ENCODE results near the gene TTC9. TPM values are rescaled to one million over a fixed set of nuclear protein-coding genes. Genes with fewer than 3 reads are reported as not detected.
A peak's percentile ranks its signal among the peaks of the same experiment; 100 is the strongest.

The TTC9 gene
- total RNA-seq, 1 experiment from 2014 or later = 9.3 TPM

DNA sequence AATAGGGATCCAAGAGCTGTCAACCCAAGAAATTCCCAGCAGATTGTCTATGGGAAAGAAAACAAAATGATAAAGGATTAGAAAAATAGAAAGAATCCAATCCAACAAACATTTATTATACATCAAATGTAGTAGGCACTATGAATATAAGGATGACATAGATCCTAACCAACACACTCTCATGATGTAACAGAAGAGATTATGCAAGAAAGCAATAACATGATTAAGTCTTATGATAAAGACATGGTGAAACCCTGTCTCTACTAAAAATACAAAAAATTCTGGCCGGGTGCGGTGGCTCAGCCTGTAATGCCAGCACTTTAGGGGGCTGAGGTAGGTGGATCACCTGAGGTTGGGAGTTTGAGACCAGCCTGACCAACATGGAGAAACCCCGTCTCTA lies 44.0 kb upstream of the TTC9 start:
- no peak overlapping the region for H3K4me3 ChIP-seq
- H3K27ac ChIP-seq = no peak overlapping the region
- H3K27me3 ChIP-seq (ENCODE audit: insufficient read depth, low read depth) = no peaks in the 10 kb centered on the region
- no peak for TF ChIP-seq EZH2 (IDR thresholded peaks at IDR 0.05; ENCODE audit: low read depth)
- TF ChIP-seq, protein P1, sequence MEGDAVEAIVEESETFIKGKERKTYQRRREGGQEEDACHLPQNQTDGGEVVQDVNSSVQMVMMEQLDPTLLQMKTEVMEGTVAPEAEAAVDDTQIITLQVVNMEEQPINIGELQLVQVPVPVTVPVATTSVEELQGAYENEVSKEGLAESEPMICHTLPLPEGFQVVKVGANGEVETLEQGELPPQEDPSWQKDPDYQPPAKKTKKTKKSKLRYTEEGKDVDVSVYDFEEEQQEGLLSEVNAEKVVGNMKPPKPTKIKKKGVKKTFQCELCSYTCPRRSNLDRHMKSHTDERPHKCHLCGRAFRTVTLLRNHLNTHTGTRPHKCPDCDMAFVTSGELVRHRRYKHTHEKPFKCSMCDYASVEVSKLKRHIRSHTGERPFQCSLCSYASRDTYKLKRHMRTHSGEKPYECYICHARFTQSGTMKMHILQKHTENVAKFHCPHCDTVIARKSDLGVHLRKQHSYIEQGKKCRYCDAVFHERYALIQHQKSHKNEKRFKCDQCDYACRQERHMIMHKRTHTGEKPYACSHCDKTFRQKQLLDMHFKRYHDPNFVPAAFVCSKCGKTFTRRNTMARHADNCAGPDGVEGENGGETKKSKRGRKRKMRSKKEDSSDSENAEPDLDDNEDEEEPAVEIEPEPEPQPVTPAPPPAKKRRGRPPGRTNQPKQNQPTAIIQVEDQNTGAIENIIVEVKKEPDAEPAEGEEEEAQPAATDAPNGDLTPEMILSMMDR (conservative IDR thresholded peaks at IDR 0.05) = no peak
- CTCF ChIA-PET = no interaction called here
- H3K4me2 ChIP-seq = no peak overlapping the region
- H3K4me1 ChIP-seq (replicated peaks; ENCODE audit: insufficient read depth) = peaks cover 19% of the 10 kb centered on the region
- intact Hi-C loops (cut with micrococcal nuclease; ENCODE audit: unreplicated experiment) = no loop called here
- no peaks in the 10 kb centered on the region for H3K9me2 ChIP-seq (ENCODE audit: insufficient read depth)
- H4K20me1 ChIP-seq (ENCODE audit: insufficient read depth) = peaks cover 47% of the 10 kb centered on the region
- POLR2A ChIA-PET (ENCODE audit: unreplicated experiment) = interaction anchor here (0.7 kb wide), 1 partner anchor 944 kb away, joined by 3 read pairs; no protein-coding TSS in a partner anchor
- no peak overlapping the region for H2AFZ ChIP-seq
- peaks cover 53% of the 10 kb centered on the region for H3K79me2 ChIP-seq (ENCODE audit: low read depth)
- peaks cover 32% of the 10 kb centered on the region for H3K36me3 ChIP-seq (ENCODE audit: low read depth)
- no peaks in the 10 kb centered on the region for H3K9me3 ChIP-seq (ENCODE audit: insufficient read depth, low read depth)
- no TSS peak for BruUV-seq (replicated peaks)
- no peak for DNase-seq
- H3F3A ChIP-seq (ENCODE audit: insufficient read depth, low read depth) = no peaks in the 10 kb centered on the region; the same call in 1 of the 2 replicates

- ChIA-PET POLR2A (ENCODE audit: unreplicated experiment) (no interaction called here), CTCF (no interaction called here)
- peaks cover 52% of the 10 kb centered on the region for H3K79me2 ChIP-seq (ENCODE audit: low read depth)
- H3K27ac ChIP-seq = no peak overlapping the region
- H3K9me2 ChIP-seq (ENCODE audit: insufficient read depth) = no peaks in the 10 kb centered on the region
- intact Hi-C loops (cut with micrococcal nuclease; ENCODE audit: unreplicated experiment) = no loop called here
- no peaks in the 10 kb centered on the region; the same call in 1 of the 2 replicates for H3F3A ChIP-seq (ENCODE audit: insufficient read depth, low read depth)
- H3K36me3 ChIP-seq (ENCODE audit: low read depth) = peaks cover 16% of the 10 kb centered on the region; the same call in 1 of the 2 replicates
- peaks cover 19% of the 10 kb centered on the region for H3K4me1 ChIP-seq (replicated peaks; ENCODE audit: insufficient read depth)
- no peaks in the 10 kb centered on the region for H3K9me3 ChIP-seq (ENCODE audit: insufficient read depth, low read depth)
- peak overlapping the region; percentile 68 for H3K4me3 ChIP-seq
- TF ChIP-seq EZH2 (IDR thresholded peaks at IDR 0.05; ENCODE audit: low read depth) = no peak
- TF ChIP-seq, protein P1 (conservative IDR thresholded peaks at IDR 0.05) = no peak
- peaks cover 44% of the 10 kb centered on the region for H4K20me1 ChIP-seq (ENCODE audit: insufficient read depth)
- no peak overlapping the region for H2AFZ ChIP-seq
- BruUV-seq (replicated peaks) = no TSS peak
- no peaks in the 10 kb centered on the region for H3K27me3 ChIP-seq (ENCODE audit: insufficient read depth, low read depth)
- H3K4me2 ChIP-seq = peak overlapping the region; percentile 98
- no peak for DNase-seq
Observed at GRCh38 chr14:70599345-70599744, 42.4 kb upstream of the TTC9 start.

DNA sequence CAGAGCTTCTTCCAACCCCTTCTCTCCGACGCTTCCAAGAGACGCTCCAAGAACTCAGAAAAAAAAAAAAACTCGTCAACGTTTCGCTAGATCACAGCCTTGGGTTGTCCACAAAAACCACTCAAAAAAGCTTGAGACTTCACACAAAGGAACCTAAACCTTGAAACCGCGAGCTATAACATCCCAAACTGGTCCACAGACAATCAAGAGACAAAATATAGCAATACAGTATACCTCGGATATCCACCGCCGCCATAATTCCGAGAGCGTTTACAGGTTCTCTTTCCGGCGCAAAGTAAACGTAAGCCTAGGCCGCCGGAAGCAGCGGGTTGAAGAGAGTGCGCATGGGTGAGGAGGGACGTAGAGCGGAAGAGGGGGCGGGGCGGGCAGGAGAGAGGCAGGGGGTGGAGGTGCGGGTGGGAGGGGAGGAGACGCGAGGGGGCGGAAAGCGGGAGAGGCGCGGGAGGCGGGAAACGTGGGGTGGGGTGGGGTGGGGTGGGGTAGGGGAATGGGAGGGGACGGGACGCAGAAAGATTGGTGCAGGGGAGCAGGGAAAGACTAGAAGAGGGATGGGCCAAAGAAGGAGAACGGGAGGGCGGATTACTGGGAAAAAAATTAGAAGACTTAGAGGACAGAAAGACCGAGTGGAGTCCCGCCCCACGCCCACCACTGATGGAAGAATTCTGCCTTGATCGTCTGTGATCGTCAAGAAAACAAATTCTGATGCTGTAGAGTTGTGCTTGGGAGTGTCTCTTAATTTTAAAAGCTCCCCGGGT lies 41.1 kb upstream of the TTC9 start, which contains the start of gene MED6:
TSS of gene MED6 (minus strand) at position 274 of the 776 bp plus-strand sequence. CDS start at position 256, 18 bp downstream.
- no peaks in the 10 kb centered on the region; the same call in 1 of the 2 replicates for H3F3A ChIP-seq (ENCODE audit: insufficient read depth, low read depth)
- H3K79me2 ChIP-seq (ENCODE audit: low read depth) = peaks cover 49% of the 10 kb centered on the region
- peak within 1 kb of the TSS; percentile 89 for H2AFZ ChIP-seq
- intact Hi-C loops (cut with micrococcal nuclease; ENCODE audit: unreplicated experiment) = loop anchor here (1.0 to 5.0 kb wide), 4 partner anchors 66 to 307 kb away; partner anchors contain the start of genes MAP3K9 and PCNX1
- ChIA-PET POLR2A (ENCODE audit: unreplicated experiment) (interaction anchor here (0.5 to 0.7 kb wide), 4 partner anchors 12 to 220 kb away, joined by 3 to 11 read pairs (median 4); partner anchors contain the start of gene MAP3K9), CTCF (interaction anchor here (0.6 to 0.8 kb wide), 6 partner anchors 25 to 322 kb away, joined by 3 to 17 read pairs (median 4); no protein-coding TSS in a partner anchor)
- DNase-seq = peak; percentile 86 to 91
- H3K36me3 ChIP-seq (ENCODE audit: low read depth) = peaks cover 11% of the 10 kb centered on the region; the same call in 1 of the 2 replicates
- peak within 1 kb of the TSS; percentile 98 for H3K4me2 ChIP-seq
- peaks cover 19% of the 10 kb centered on the region for H3K4me1 ChIP-seq (replicated peaks; ENCODE audit: insufficient read depth)
- no peaks in the 10 kb centered on the region for H3K27me3 ChIP-seq (ENCODE audit: insufficient read depth, low read depth)
- H4K20me1 ChIP-seq (ENCODE audit: insufficient read depth) = peaks cover 36% of the 10 kb centered on the region
- H3K9me2 ChIP-seq (ENCODE audit: insufficient read depth) = no peaks in the 10 kb centered on the region
- no TSS peak for BruUV-seq (replicated peaks)
- H3K9me3 ChIP-seq (ENCODE audit: insufficient read depth, low read depth) = no peaks in the 10 kb centered on the region
- peak within 1 kb of the TSS; percentile 58 for H3K27ac ChIP-seq
- TF ChIP-seq, protein P1 (conservative IDR thresholded peaks at IDR 0.05) = no peak
- TF ChIP-seq EZH2 (IDR thresholded peaks at IDR 0.05; ENCODE audit: low read depth) = no peak
- H3K4me3 ChIP-seq = peak within 1 kb of the TSS; percentile 68

Data from PC-9 (cell line).